Vagina (tissue), 2 donors: ENCODE data around the gene RESP18.
"Not testable (repeated sequence)": the region's sequence is repeated elsewhere in the genome, so short reads cannot be mapped to it uniquely, and the experiment has no call there.

Experiments
- POLR2A ChIP-seq, 2 donors: fragments of 450-650 bp; IDR thresholded peaks; one replicate each; pipeline ENCODE4 v1.6.1; 2017; ENCODE audit warnings: antibody characterized with exemption in 2 of 2, mild to moderate bottlenecking in 2 of 2, moderate library complexity in 2 of 2
- TF ChIP-seq, protein P1 (sequence below), 3 experiments: fragments of 450-650 bp in 2 of 3; fragments of 200-600 bp in 1 of 3; sonication (generic) in 1 of 3; IDR thresholded peaks; one replicate each; pipeline ENCODE4 v1.5.1; 2017 to 2019; ENCODE audit warnings: antibody characterized with exemption in 3 of 3, mild to moderate bottlenecking in 2 of 3, moderate library complexity in 2 of 3

DNA sequence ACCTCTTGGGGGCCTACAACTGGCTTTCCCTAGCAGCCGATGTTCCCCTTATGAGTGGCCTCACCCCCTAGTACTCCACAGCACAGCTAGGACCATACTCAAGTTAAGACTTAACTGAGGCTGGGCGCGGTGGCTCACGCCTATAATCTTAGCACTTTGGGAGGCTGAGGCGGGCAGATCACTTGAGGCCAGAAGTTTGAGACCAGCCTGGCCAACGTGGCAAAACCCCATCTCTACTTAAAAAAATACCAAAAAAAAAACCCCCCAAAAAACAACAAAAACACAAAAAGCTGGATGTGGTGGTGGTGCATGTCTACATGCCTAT lies 45.5 kb downstream of the RESP18 start:
- TF ChIP-seq, protein P1, sequence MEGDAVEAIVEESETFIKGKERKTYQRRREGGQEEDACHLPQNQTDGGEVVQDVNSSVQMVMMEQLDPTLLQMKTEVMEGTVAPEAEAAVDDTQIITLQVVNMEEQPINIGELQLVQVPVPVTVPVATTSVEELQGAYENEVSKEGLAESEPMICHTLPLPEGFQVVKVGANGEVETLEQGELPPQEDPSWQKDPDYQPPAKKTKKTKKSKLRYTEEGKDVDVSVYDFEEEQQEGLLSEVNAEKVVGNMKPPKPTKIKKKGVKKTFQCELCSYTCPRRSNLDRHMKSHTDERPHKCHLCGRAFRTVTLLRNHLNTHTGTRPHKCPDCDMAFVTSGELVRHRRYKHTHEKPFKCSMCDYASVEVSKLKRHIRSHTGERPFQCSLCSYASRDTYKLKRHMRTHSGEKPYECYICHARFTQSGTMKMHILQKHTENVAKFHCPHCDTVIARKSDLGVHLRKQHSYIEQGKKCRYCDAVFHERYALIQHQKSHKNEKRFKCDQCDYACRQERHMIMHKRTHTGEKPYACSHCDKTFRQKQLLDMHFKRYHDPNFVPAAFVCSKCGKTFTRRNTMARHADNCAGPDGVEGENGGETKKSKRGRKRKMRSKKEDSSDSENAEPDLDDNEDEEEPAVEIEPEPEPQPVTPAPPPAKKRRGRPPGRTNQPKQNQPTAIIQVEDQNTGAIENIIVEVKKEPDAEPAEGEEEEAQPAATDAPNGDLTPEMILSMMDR (IDR thresholded peaks at IDR 0.05): not testable (repeated sequence)
- not testable (repeated sequence) for TF ChIP-seq POLR2A (IDR thresholded peaks at IDR 0.05)
